DND-41 (cell line): ENCODE measurements around the gene EPB41L5.

Experiments
- ATAC-seq: fragments of 200-7000 bp; cut with Tn5 transposase; 3 replicates; pipeline ENCODE4 v1.9.1; 2021; ENCODE audit warnings: low read depth; ENCODE audit not compliant: insufficient read depth
- DNase-seq: peaks from one replicate; pipeline ENCODE4 v3.0.0-alpha.2; 2020
- H2AFZ ChIP-seq: 2 replicates; pipeline ENCODE4 v1.6.0; 2012; ENCODE audit warnings: low read depth, low read length
- H3K27ac ChIP-seq: 2 replicates; pipeline ENCODE4 v1.5.1; 2012; ENCODE audit warnings: low read length, inconsistent platforms
- H3K27me3 ChIP-seq: fragments of 200-600 bp; sonication (generic); 2 replicates; pipeline ENCODE4 v1.6.0; 2012; ENCODE audit warnings: low read length, mild to moderate bottlenecking, inconsistent platforms; ENCODE audit not compliant: insufficient read depth, poor library complexity
- H3K36me3 ChIP-seq: 2 replicates; pipeline ENCODE4 v1.5.1; 2012; ENCODE audit warnings: low read length, inconsistent platforms; ENCODE audit not compliant: insufficient read depth
- H3K4me1 ChIP-seq: 2 replicates; pipeline ENCODE4 v1.5.1; 2012; ENCODE audit warnings: mild to moderate bottlenecking, low read length; ENCODE audit not compliant: insufficient read depth
- H3K4me2 ChIP-seq: 2 replicates; pipeline ENCODE4 v1.6.0; 2012; ENCODE audit warnings: mild to moderate bottlenecking, moderate library complexity, low read length, inconsistent platforms; ENCODE audit not compliant: insufficient read depth
- H3K4me3 ChIP-seq, 2 experiments: fragments of 200-600 bp in 1 of 2; shearing (Covaris generic) in 1 of 2; 2 replicates each; pipeline ENCODE4 v1.5.1; 2012 to 2016; ENCODE audit warnings: inconsistent platforms in 2 of 2, low read length in 2 of 2, mild to moderate bottlenecking in 2 of 2, low read depth in 1 of 2, moderate library complexity in 1 of 2
- H3K79me2 ChIP-seq: 2 replicates; pipeline ENCODE4 v1.6.0; 2012; ENCODE audit warnings: low read length, inconsistent platforms; ENCODE audit not compliant: insufficient read depth
- H3K9ac ChIP-seq: 2 replicates; pipeline ENCODE4 v1.6.0; 2012; ENCODE audit warnings: low read depth, mild to moderate bottlenecking, inconsistent platforms, low read length, moderate library complexity
- H3K9me3 ChIP-seq: 2 replicates; pipeline ENCODE4 v1.5.1; 2012; ENCODE audit warnings: low read length, moderate library complexity, mild to moderate bottlenecking, inconsistent platforms; ENCODE audit not compliant: insufficient read depth, severe bottlenecking
- H4K20me1 ChIP-seq: 2 replicates; pipeline ENCODE4 v1.6.0; 2012; ENCODE audit warnings: low read length; ENCODE audit not compliant: insufficient read depth
- EZH2 ChIP-seq: IDR thresholded peaks from 3 replicates; pipeline ENCODE4 v1.6.1; 2012; ENCODE audit warnings: borderline replicate concordance, low read depth, mild to moderate bottlenecking, moderate library complexity, low read length, inconsistent platforms; ENCODE audit not compliant: severe bottlenecking
- TF ChIP-seq, protein P1 (sequence below): IDR thresholded peaks from 2 replicates; pipeline ENCODE4 v1.5.1; 2012; ENCODE audit warnings: borderline replicate concordance, low read length, moderate library complexity, mild to moderate bottlenecking; ENCODE audit not compliant: poor library complexity, severe bottlenecking; ENCODE audit errors: extremely low read depth

The EPB41L5 gene

GRCh38 chr2:120228503-120228902, 215.6 kb downstream of the EPB41L5 start:
- Histone ChIP-seq H3K4me1 (peaks cover 54% of the 10 kb centered on the region), H3K9ac (no peak overlapping the region), H3K27me3 (no peaks in the 10 kb centered on the region), H3K79me2 (peaks cover 7% of the 10 kb centered on the region), H2AFZ (no peak overlapping the region), H3K4me3 (no peak overlapping the region), H3K4me2 (no peak overlapping the region), H3K9me3 (no peaks in the 10 kb centered on the region), H4K20me1 (no peaks in the 10 kb centered on the region), H3K36me3 (no peaks in the 10 kb centered on the region), H3K27ac (no peak overlapping the region)
- DNase-seq (no peak), ATAC-seq (no peak)
- no peak for TF ChIP-seq EZH2
- TF ChIP-seq, protein P1, sequence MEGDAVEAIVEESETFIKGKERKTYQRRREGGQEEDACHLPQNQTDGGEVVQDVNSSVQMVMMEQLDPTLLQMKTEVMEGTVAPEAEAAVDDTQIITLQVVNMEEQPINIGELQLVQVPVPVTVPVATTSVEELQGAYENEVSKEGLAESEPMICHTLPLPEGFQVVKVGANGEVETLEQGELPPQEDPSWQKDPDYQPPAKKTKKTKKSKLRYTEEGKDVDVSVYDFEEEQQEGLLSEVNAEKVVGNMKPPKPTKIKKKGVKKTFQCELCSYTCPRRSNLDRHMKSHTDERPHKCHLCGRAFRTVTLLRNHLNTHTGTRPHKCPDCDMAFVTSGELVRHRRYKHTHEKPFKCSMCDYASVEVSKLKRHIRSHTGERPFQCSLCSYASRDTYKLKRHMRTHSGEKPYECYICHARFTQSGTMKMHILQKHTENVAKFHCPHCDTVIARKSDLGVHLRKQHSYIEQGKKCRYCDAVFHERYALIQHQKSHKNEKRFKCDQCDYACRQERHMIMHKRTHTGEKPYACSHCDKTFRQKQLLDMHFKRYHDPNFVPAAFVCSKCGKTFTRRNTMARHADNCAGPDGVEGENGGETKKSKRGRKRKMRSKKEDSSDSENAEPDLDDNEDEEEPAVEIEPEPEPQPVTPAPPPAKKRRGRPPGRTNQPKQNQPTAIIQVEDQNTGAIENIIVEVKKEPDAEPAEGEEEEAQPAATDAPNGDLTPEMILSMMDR, result peak; percentile 11
